Measurements from ENCODE around the gene ZNF385A.
"Not testable (repeated sequence)": the region's sequence is repeated elsewhere in the genome, so short reads cannot be mapped to it uniquely, and the experiment has no call there.

ZNF385A gene

DNA sequence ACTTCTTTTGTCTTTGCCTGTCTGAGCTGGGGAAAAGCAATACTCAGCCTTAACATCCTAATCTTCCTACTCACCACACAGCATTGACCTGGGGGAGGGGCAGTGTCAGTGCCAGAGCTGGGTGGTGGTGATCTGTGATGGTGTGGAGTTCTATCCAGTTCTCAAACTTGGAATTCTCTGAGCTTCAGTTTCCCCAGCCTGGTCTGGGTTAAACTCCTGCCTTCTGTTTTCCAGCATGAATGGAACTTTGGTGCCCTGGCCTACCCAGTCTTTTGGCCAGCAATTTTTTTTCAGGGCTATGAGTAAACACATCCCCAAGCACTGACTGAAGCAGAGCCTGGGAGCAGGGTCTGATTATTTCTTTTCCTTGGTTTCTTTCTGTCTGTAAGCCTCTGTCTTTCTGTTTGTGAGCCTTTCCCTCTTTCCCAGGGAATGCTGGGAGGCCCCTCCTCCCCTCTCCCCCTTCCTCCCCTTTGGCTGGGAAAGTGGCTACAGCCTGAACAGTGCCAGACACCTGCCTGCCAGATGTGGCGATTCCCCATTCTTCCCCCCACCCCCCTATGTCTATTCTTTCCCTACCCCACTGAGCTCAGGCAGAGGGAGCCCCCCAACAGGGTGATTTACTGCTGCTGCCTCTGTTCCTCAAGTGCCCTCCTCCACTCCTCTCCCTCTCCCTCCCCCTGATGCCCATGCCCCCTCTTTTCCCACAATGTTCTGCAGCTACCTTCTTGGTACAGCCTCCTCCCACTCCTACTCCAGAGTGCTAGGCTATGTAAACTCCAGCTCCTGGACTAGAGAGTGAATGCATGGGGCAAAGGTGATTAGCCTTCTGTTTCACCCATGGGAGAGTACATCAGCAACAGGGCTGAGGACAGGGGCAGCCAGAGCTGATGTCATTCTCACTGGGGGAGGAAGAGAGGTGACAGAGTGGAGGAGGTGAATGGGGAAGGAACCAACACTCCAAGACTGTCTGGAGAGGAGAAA is 31.4 kb downstream of the ZNF385A start:
- no peak for DNase-seq

DNA sequence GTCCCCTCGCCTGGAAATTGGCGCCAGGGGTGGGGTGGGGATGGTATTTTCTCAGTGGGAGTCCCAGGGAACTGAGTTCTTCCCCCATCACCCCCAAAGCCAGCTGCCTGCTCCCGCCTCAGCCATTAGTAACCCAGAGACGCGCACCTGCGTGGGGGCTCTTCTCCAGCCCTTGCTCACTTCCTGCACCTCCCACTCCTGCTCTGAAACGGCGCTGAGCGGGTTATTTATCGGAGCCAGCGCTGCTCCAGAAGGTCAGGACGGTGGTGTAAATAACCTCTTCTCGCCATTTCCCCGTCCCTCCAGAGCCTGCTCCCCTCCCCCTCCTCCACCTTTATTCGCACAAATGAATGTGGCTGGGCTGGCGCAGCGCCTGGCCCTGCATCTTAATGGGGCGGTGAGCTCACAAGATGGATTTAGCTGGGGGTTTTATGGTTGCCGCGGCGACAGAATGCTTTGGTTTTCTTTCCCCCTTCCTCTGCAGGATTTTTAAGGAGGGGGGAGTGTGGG is 32.5 kb downstream of the ZNF385A start:
- DNase-seq, result peak; percentile 65

DNA sequence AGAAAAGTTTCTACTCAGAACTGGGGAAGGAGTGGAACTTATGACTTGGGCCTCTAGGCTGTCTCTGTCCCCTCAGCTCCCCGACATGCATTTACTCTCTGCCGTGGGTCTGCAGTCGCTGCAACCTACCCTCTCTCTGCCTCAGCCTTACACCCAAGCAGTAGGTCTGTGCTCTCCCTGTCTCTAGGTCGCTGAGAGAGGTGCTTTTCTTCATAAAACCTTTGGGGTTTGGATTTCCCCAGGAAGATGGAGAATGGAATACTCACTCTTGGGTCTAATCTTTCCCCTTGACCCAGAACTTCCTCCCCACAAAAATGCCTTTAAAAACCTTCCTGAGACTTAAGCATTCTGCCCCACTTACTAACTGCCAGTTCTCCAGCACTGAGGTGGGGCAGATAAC is 33.2 kb downstream of the ZNF385A start:
- DNase-seq, result no peak

DNA sequence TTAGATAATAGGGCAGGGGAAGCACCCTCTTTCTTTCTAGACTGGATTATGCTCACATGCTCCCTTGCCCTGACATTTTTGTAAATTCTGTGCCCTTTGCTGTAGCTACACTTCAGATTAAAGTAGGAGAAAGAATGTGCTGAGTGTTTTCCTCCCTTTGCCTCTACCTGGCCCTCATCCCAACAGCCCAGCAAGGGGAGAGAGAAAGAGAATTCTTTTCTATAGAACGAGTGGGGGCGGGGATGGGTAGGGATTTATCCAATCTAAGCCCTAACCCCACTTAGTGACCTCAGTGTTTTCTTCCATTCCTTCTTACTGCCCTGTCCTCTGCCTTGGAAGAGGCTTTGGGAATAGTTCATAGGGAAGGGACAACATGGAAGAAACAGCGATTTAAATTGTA is 33.8 kb downstream of the ZNF385A start:
- DNase-seq, result no peak

DNA sequence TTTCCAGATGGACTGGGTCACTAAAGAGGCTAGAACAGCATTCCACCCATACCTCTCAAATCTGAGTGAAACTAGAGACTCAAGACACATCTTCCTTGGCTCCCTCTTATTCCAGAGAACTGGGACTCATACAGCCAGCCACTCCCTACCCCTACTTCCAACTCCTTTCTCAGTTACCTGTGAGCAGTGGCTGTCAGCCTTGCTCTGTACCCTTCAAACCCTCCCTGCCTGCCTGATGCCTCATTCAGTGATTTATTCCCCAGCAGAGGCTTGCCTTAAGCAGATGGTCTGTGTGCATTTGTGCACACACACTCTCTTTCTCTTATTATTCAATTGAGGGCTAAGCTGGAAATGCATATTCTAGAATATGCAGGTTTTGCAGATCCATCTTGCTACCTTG is 34.9 kb downstream of the ZNF385A start:
- no peak for DNase-seq

DNA sequence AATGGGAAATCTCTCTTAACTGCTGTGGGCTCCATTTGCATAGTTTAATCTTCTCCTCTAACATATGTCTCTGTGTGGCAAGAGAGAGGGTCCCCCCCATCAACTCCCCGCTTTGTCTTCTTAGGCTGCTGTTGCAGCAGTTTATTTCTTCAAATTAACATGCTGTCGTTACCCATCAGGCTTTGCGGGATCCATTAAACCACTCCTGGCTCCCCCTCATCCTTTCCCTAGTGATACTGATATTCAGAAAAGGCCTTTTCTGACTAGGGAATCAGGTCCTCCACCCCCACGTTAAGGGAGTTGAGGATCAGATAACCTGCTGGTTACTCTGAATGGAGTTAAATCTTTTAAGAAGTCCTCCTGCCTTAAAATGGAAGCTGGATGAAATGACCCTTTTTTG is 35.5 kb downstream of the ZNF385A start:
- no peak for DNase-seq

DNA sequence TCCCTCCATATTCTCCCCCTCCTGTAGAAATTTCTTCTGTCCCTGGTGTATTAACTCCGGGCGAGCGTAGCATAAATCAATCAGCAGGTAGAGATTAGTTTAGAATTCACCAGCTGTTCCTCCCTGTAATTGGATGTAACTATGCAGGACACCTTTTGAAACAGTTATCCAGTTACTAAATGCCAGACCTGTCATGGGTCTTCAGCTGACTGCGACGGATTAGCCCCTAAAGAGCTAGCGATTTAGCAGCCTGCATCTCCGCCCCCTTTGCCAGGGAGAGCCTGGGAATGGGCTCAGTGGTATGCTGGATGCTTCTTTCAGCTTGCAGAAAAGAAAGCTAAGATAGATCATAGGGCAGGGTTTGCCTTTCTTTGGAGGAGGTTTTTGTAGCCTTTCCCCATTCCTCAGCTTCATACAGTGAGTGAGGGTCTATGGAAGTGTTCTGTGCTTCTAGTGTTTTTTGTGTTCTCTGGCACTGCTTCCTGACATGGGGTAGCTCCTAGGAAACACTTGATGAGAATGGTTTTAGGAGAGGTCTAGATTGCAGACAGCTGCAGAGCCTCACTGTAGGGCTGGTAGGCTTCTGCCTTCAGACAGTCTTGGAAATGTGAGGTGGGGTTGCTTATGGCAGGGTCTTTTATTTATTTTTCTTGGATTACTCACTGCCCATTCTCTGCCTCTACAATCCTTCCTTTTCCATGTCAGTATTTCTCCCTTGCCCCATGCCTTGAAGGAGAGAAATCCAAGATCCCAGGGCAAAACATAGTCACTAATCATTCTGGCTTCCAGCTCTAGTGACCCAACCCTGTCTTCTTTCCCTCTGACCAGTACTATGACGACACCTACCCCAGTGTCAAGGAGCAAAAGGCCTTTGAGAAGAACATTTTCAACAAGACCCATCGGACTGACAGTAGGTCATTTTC is 42.9 kb downstream of the ZNF385A start:
- no peak for DNase-seq

DNA sequence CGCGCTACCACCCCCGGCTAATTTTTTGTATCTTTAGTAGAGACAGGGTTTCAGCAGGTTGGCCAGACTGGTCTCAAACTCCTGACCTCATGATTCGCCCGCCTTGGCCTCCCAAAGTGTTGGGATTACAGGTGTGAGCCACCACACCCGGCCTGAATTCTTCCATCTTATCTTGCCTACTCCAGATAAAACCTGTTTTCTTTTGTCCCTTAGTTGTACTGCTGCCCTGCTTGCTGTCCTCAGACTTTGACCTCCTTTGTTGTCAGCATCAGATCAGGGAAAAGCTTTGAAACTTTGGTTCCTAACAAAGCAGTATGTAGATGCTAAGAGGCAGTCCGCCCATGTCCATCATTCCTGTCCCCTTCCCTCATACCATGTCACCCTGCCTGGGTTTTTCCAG is 43.7 kb downstream of the ZNF385A start:
- DNase-seq, result no peak

DNA sequence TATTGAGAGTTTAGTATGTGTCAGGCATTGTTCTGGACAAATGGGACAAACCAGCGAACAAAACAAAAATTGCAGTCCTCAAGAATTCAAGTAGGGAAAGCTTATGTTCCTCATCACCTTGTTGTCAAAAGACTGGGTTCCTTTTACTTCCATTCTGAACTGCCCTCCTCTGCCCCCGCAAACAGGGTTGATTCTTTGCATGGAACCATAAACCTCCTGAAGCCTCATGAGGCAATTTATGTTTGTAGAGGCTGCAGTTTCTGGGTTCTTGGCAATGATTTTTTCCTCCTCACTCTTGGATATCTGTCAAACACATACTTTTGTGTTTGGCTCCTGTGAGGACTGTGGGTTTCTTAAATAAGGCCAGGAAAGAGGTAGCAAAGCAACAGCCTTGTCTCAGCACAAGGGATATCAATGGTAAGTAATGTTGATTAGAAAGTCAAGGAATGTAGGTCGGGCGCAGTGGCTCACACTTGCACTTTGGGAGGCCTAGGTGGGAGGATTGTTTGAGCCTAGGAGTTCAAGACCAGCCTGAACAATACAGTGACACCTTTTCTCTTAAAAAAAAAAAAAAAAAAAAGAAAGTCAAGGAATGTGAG is 45.7 kb downstream of the ZNF385A start:
- no peak for DNase-seq

DNA sequence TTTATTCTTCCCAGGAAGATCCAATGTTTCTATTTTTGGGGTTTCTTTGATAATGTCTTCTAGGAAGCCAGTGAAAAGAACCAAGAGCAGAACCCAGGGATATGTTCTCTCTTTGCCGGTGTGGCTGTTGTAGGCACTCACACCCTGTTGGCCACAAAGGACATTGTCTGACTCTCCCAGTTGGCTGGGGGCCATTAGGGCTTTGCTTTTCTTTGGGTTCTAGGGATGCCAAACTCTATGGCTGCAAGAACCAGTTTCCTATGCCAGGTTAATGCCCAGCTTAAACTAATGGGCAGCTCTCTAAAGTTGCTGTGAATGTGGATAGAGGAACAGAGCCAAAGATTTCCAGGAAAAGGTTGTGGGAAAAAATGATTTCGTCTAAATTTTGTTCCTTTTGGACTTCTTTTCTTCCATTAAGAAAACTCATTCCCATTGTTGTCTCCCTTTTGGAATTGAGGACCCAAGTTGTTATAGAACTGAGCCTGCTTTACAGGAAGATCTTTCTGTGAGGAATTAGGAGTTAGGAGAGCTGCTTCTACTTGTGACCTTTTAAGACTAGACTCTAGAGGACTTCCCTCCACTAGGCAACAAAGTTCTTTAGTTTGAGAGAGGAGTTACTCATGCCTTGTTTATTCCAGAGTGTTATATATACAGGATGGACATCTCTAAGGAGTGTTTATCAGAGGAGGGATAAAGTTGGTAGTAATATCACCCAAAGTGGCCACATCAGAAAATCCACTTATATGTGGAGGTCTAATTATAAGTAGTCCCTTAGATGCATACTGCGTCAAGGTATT is 46.5 kb downstream of the ZNF385A start:
- no peak for DNase-seq

DNA sequence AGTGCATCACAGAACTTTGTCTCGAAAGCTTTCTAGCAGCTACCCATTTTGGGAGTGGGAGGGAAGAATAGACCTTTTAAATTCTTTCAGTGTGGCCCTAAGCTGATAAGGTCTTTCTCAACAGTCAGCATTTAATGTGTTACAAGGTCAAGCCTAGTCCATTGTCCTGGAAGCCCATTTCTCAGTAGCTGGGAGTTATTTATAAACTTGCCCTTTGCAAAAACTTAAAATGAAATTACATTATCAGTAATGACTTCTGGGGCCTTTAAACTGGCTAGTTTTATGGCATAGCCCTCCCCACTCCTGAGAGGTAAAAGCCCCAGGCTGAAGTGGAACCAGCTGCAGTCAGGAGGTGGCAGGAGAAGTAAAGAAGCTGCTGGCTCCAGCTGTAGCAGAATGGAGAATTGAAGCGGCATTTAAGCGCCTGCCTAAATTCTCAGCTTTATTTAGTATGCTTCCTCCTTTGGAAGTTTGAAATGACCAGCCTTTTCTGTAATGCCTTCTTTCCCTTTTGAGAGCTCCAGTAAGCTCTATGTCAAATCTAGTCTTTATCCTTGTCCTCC is 47.2 kb downstream of the ZNF385A start:
- DNase-seq, result no peak

DNA sequence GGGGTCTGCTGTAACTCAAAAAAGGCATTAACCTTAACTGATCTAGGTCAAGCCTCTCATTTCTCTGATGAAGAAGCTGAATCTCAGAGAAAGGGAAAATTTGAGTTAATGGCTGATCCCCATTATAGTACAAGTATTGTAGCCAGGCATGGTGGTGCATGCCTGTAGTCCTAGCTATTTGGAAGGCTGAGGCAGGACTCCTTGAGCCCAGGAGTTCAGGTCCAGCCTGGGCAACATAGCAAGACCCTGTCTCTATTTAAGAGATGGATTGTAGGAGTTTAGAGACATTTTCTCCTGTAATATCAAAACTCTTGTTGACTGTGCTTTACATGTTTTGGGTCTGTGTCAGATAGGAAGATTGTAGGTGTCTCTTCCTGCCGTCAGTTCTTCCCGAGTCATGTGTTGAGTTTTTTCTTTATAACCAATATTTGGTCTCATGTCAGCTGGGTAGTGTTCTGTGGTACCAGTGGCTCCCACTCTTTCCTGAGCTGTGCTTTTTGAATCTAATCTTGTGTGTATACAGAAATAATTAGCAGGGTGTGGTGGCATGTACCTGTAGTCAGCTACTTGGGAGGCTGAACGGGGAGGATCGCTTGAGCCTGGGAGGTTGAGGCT is 51.0 kb downstream of the ZNF385A start:
- DNase-seq, result no peak

DNA sequence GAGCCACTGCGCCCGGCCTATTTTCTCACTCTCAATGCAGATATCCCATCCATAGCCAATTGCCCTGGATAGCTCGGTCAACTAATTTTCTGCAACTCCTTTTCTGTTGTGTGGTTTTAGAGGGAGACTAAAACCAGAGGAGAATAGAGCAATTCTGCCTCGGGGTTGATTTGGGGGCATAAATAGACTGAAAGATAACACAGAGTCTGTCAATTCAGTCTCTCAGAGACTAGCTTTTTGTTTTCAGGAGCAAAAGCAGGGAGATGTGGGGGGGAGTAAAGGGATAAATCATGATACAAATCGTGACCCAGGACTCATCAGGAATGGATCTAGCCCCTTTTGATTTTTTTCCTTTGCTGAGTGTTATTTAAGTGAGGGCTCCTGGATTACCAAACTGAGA is 53.1 kb downstream of the ZNF385A start:
- no peak for DNase-seq

DNA sequence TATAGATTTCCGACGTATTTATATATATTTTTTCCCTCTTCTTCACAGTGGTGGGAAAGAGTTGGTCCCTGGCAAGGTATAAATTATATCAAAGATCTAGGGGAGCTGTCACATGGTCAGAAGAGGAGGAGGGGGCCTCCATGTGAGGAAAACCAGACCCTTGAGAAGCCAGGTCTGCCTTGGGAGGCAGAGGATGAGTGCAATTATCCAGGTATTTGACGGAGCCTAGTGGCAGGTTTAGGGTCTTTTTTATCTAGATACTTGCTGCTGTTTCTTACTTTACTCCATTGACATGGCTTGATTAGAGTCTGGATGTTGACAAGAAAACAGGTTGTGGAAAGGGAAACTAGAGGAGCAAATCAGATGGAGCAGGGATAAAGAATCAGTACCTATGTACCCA is 54.1 kb downstream of the ZNF385A start:
- DNase-seq, result no peak

DNA sequence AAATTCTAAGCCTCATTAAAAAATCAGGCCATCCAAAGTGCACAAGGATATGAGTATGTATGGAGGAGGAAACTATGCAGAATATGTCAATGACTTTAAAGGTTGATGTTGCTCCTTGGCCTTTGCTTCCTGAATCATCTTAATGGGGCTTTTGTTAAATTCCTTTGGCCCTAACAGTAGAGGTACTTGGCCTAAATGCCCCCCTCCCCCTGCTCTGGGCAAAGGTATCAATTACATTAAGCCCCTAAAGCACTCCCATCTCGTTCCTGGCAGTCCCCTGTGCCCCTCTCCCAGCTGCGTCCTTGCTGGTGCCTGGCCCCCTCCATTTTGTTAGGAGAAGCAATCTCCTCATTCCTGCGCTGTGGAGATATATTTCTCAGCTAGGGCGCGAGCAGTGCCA is 54.8 kb downstream of the ZNF385A start:
- no peak for DNase-seq

DNA sequence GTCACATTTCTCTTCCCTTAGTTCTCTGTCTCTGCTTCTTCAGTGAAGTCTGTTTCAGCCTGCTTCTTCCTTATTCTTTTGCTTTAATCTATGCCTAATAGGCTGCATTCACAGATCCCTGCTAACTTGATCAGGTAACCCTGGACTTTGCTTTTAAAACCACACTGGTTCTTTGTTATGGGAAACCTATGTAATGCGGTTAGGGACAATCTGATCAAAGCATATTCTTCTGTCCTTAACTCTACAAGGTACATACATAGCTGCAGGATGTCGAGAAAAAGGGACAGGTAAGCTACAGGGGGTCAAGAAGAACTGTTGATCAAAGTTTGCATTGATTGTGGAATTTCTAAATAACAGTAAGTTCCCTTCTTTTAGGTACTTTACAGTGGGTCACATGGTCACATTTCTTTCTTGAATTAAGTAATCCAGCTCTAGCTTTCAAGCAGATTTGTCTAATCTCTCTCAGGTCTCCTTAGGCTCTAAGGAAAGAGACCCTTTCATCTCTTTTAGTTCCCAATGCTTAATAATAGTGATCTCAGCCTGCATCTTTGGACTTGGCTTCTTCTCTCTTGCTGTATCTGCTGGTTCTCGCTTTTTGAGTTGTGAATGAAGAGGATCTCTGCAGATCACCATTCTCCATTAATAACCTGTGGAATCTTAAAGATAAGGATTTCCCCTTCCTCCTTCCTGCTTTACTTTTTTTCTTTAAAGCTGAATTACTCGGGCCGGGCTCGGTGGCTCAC is 55.8 kb downstream of the ZNF385A start:
- DNase-seq, result no peak

DNA sequence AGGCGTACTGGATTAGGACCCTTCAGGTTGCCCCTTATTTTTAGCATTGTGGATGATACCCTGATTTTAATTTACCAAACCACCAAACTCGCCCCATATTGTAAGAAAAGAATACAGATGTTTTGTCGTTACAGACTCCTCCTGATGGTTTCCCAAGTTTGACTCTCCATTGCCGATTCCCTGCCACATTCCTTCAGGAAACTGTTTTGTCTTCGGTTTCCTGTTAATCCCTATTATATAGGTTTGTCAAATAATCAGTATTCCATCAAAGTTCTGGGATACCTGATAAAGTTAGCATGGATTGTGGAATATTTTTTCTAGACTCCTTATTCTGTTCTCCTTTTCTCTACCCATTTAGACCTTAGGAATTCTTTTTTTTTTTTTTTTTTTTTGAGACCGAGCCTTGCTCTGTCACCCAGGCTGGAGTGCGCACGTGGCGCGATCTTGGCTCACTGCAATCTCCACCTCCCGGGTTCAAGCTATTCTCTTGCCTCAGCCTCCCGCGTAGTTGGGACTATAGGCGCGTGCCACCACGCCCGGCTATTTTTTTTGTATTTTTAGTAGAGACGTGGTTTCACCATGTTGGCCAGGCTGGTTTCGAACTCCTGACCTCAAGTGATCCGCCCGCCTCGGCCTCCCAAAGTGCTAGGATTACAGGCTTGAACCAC is 59.0 kb downstream of the ZNF385A start:
- not testable (repeated sequence) for DNase-seq

DNA sequence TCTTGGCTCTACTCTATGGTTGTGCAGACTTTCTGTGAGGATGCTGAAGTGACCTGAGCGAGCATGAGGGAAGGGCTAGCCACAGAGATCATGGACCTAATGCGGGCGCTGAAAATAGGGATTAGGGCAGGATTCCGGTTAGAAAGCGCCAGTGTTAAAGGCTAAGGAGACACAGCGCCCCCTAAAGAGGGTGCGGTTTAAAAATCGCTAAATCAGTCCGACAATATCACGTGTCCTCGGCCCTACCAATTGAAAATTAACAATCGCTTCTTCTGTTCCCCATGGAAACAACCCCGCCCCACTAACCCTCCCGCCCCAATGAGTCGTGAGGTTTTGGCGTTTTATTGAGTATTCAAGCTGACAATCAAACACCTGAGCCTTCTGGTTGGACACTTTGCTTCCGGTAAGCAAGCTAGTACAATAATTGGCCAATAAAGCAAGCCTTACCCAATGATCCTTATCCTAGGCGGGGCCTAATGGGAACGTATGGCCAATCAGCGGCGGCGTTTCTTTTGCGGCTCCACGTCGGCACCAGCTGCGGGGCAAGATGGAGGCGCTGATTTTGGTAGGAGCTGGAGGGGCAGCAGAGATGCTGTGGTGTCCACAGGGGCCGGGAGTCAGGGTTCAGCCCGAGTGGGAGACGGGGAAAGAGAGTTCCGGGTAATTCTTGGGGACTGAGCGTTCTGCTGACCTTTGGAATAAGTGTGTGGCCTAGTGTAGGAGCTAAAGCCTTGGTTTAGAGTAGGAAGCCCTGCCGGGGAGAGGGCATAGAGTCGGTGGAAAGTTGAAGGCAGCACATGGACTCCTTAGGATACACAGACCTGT is 59.7 kb downstream of the ZNF385A start, which contains the start of gene COPZ1:
TSS of gene COPZ1 (plus strand) at position 515 of the 825 bp plus-strand sequence. CDS start at position 548, 33 bp downstream.
- peak; percentile 95 for DNase-seq

DNA sequence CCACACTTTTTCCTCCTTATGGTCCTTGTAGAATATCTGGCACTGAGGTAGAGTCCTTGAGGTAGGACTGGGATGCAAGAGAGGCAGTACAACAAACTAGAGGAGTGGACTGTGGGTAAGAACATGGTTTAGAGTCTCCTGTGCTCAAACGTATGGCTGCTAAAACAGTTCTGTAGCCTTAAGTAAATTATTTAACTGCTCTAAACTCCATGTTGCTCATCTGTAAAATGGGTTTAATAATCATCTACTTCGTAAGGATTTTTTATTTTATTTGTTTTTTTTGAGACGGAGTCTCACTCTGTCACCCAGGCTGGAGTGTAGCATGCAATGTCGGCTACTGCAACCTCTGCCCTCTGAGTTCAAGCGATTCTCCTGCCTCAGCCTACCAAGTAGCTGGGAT is 63.2 kb downstream of the ZNF385A start:
- DNase-seq, result no peak

Data from activated CD4-positive, alpha-beta T cell treated with anti-CD3 and anti-CD28 coated beads for 48 hours (primary cell).